Coronary artery (tissue), 2 donors: ENCODE data around the gene SLC39A6.

ENCODE experiments used
- DNase-seq: peaks from one replicate; pipeline ENCODE4 v3.0.0-alpha.2; 2017; ENCODE audit warnings: low spot score
- H3K27ac ChIP-seq, 2 donors: fragments of 200-600 bp; sonication (generic); one replicate each; pipeline ENCODE4 v1.5.1; 2016 to 2019
- H3K4me3 ChIP-seq: fragments of 200-600 bp; sonication (generic); 2 replicates; pipeline ENCODE4 v1.5.1; 2016; ENCODE audit warnings: mild to moderate bottlenecking, moderate library complexity
- CTCF ChIP-seq: fragments of 200-600 bp; sonication (generic); IDR thresholded peaks from one replicate; pipeline ENCODE4 v1.5.1; 2019; ENCODE audit warnings: antibody characterized with exemption

The SLC39A6 gene

GRCh38 chr18:36167692-36168218, 38.6 kb upstream of the SLC39A6 start:
- TF ChIP-seq CTCF: no peak
- Histone ChIP-seq H3K27ac (no peak overlapping the region), H3K4me3 (no peak overlapping the region)
- no peak for DNase-seq

- no peak overlapping the region for H3K27ac ChIP-seq
- TF ChIP-seq CTCF: no peak
- no peak overlapping the region for H3K4me3 ChIP-seq
- no peak for DNase-seq
Measured at GRCh38 chr18:36162981-36163380, 33.8 kb upstream of the SLC39A6 start.

GRCh38 chr18:36160959-36161371, 31.8 kb upstream of the SLC39A6 start:
- no peak for DNase-seq
- TF ChIP-seq CTCF: no peak
- Histone ChIP-seq H3K27ac (no peak overlapping the region), H3K4me3 (no peak overlapping the region)

GRCh38 chr18:36158266-36158867, 29.2 kb upstream of the SLC39A6 start:
- H3K27ac ChIP-seq: no peak overlapping the region

GRCh38 chr18:36157441-36157840, 28.3 kb upstream of the SLC39A6 start:
- no peak for TF ChIP-seq CTCF
- H3K27ac ChIP-seq: no peak overlapping the region
- DNase-seq: no peak
- H3K4me3 ChIP-seq: no peak overlapping the region

More at GRCh38 chr18:36158266-36158867, 29.2 kb upstream of the SLC39A6 start:
- TF ChIP-seq CTCF: no peak
- DNase-seq: no peak
- no peak overlapping the region for H3K4me3 ChIP-seq

- DNase-seq: no peak
- Histone ChIP-seq H3K4me3 (no peak overlapping the region), H3K27ac (no peak overlapping the region)
- no peak for TF ChIP-seq CTCF
Measured at GRCh38 chr18:36155851-36156757, 27.0 kb upstream of the SLC39A6 start.
